Upper lobe of right lung (tissue), 1 donor: Measurements from ENCODE around the gene NFIC. TPM values are rescaled to one million over a fixed set of nuclear protein-coding genes. Genes with fewer than 3 reads are reported as not detected.

Experiments used
- ATAC-seq: fragments of 200-7000 bp; cut with Tn5 transposase; one replicate; pipeline ENCODE4 v1.9.1; 2020; ENCODE audit warnings: mild to moderate bottlenecking, moderate library complexity
- DNase-seq: peaks from one replicate; pipeline ENCODE4 v3.0.0-alpha.2; 2020
- H3K27ac ChIP-seq: fragments of 200-600 bp; one replicate; pipeline ENCODE4 v1.8.0; 2022
- H3K27me3 ChIP-seq: fragments of 200-600 bp; one replicate; pipeline ENCODE4 v1.8.0; 2022; ENCODE audit warnings: mild to moderate bottlenecking
- H3K36me3 ChIP-seq: fragments of 200-600 bp; one replicate; pipeline ENCODE4 v1.8.0; 2022
- H3K4me1 ChIP-seq: fragments of 200-600 bp; one replicate; pipeline ENCODE4 v1.8.0; 2022
- H3K4me3 ChIP-seq: fragments of 200-600 bp; one replicate; pipeline ENCODE4 v1.8.0; 2022; ENCODE audit warnings: mild to moderate bottlenecking
- H3K9me3 ChIP-seq: fragments of 200-600 bp; one replicate; pipeline ENCODE4 v1.8.0; 2022
- CTCF ChIP-seq: fragments of 200-600 bp; IDR thresholded peaks from one replicate; pipeline ENCODE4 v1.8.0; 2022; ENCODE audit warnings: antibody characterized with exemption
- intact Hi-C: fragments of 100-400 bp; cut with DNase I; formaldehyde crosslinking; loops from one replicate; pipeline ENCODE4 v1.11.0; 2022
- total RNA-seq: library from RNA; stranded (reverse); fragmentation: NEBNext Ultra II Directional; extraction: Animal tissue kit (Norgen Biotek cat#: 25700); gene quantifications from one replicate; pipeline ENCODE4 v1.2.1, GENCODE V29; 2021
- donor health status: DM: no; HTN: yes; CAD: no; lungs with severe emphysema.

Gene NFIC
- total RNA-seq, 1 donor from 2014 or later: 150 TPM

DNA sequence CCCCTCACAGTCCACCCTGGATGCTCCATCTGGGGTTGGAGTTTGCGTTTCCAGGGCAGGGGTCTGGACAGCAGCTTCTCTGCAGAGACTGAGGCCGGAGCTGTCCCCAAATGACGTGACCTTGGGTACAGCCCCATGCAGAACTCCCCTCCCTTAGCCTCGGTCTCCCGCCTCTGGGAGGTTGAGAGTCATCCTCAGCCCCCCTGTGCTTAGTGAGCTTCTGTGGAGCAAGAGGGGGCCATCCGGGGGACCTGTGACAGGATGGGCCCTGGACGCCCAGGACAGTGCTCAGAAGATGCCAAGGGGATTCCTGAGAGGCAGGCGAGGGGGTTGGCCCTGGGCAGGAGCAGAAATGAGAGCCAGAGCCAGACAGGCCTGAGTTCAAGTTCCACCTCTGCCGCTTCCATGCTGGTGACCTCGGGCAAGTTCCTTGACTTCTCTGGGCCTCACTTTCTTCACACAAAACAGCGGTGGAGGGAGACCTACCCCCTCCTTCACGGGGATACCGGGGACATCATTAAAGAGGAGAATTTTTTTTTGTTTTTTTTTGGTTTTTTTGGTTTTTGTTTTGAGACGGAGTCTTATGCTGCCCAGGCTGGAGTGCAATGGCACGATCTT lies 93.7 kb downstream of the NFIC start:
- DNase-seq (no peak), ATAC-seq (no peak)
- peaks cover 59% of the 10 kb centered on the region for H3K36me3 ChIP-seq
- H3K4me1 ChIP-seq: peaks cover 20% of the 10 kb centered on the region
- H3K4me3 ChIP-seq: no peak overlapping the region
- TF ChIP-seq CTCF: no peak
- H3K27ac ChIP-seq: peak overlapping the region; percentile 80
- H3K27me3 ChIP-seq: no peaks in the 10 kb centered on the region
- intact Hi-C loops: no loop called here
- H3K9me3 ChIP-seq: no peaks in the 10 kb centered on the region

GRCh38 chr19:3462991-3463713 lies 96.8 kb downstream of the NFIC start:
- ATAC-seq: no peak

GRCh38 chr19:3463714-3464586 lies 97.6 kb downstream of the NFIC start:
- ATAC-seq (no peak), DNase-seq (no peak)
- no peak overlapping the region for H3K4me3 ChIP-seq
- peaks cover 9% of the 10 kb centered on the region for H3K4me1 ChIP-seq
- TF ChIP-seq CTCF: no peak
- H3K27me3 ChIP-seq: no peaks in the 10 kb centered on the region
- H3K36me3 ChIP-seq: peaks cover 35% of the 10 kb centered on the region
- no peak overlapping the region for H3K27ac ChIP-seq
- H3K9me3 ChIP-seq: no peaks in the 10 kb centered on the region
- intact Hi-C loops: no loop called here

More at GRCh38 chr19:3462991-3463713, 96.8 kb downstream of the NFIC start:
- H3K36me3 ChIP-seq: peaks cover 35% of the 10 kb centered on the region
- H3K4me3 ChIP-seq: no peak overlapping the region
- no peak overlapping the region for H3K27ac ChIP-seq
- no peak for TF ChIP-seq CTCF
- peaks cover 17% of the 10 kb centered on the region for H3K4me1 ChIP-seq
- no peaks in the 10 kb centered on the region for H3K27me3 ChIP-seq
- DNase-seq: no peak
- intact Hi-C loops: no loop called here
- no peaks in the 10 kb centered on the region for H3K9me3 ChIP-seq

DNA sequence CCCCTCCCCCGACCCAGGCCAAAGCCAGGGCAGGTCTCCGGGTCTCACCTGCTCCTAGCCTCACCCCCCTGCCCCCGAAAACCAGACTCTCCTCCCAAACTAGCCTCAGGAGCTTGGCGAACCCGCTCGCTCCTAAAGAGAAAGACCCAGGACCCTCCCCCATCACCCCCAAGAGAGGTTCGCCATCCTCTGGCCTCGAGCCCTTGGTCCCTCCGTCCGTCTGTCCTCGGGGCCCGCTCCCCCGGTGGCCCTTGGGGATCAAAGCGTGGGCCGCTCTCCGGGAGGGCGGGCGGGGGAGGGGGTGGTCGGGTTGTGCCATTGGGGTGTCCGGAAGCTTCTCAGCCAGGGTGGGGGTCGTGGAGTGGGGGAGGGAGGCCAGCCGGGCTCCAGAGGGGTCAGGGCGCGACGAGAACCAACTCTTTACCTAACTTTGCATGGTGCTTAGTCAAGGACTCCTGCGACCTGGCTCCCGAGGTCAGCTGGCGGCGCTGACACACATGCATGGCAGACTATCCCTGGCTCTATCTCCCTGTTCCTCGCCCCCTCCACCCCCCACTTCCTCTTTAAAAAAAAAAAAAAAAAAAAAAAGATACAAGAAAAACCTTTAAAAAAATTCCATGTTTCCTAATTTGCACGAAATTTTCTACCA lies 98.3 kb downstream of the NFIC start:
- DNase-seq: peak; percentile 66
- peaks cover 3% of the 10 kb centered on the region for H3K4me1 ChIP-seq
- H3K9me3 ChIP-seq: no peaks in the 10 kb centered on the region
- ATAC-seq: no peak
- no peak overlapping the region for H3K4me3 ChIP-seq
- no peak overlapping the region for H3K27ac ChIP-seq
- H3K27me3 ChIP-seq: no peaks in the 10 kb centered on the region
- TF ChIP-seq CTCF: no peak
- peaks cover 34% of the 10 kb centered on the region for H3K36me3 ChIP-seq
- intact Hi-C loops: no loop called here

- Histone ChIP-seq H3K27ac (no peak overlapping the region), H3K4me3 (no peak overlapping the region), H3K27me3 (no peaks in the 10 kb centered on the region), H3K36me3 (peaks cover 25% of the 10 kb centered on the region), H3K4me1 (no peaks in the 10 kb centered on the region), H3K9me3 (no peaks in the 10 kb centered on the region)
- intact Hi-C loops: no loop called here
- ATAC-seq (no peak), DNase-seq (no peak)
- no peak for TF ChIP-seq CTCF
These were observed 99.2 kb downstream of the NFIC start for GRCh38 chr19:3465552-3465951.
